K562 (cell line): ENCODE data around the gene VIT. TPM values are rescaled to one million over a fixed set of nuclear protein-coding genes. Genes with fewer than 3 reads are reported as not detected.

Experiments
- ATAC-seq: fragments of 200-7000 bp; cut with Tn5 transposase; 3 replicates; pipeline ENCODE4 v1.9.1; 2020; ENCODE audit warnings: moderate library complexity
- BruUV-seq: library from RNA; stranded (reverse); fragments of 400-500 nt; replicated peaks from 2 replicates; lab custom pipeline; 2021; lab: Mats Ljungman, UMichigan
- CTCF ChIA-PET: fragments of 300-600 bp; formaldehyde crosslinking; extraction: SDS; loops from one replicate; lab custom pipeline; 2021; ENCODE audit warnings: low intra/inter-chr PET ratio; lab: Yijun Ruan, JAX
- POLR2A ChIA-PET: fragments of 300-600, 350-650 bp; sonication (Branson Sonifier 250); formaldehyde crosslinking; extraction: SDS; loops from one replicate; lab custom pipeline; 2021; ENCODE audit warnings: antibody characterized with exemption, inconsistent platforms; lab: Yijun Ruan, JAX
- DNase-seq, 4 experiments: peaks; one replicate each; pipeline versions ENCODE4 v3.0.0 to v3.0.0-alpha.2; 2011 to 2018; ENCODE audit warnings: low spot score in 3 of 4, mixed read lengths in 3 of 4; ENCODE audit errors: extremely low read depth in 1 of 4
- FAIRE-seq: peaks from 2 replicates; lab custom pipeline; 2011; peaks lifted over from hg19 to GRCh38; lab: Jason Lieb, UNC
- H2AFZ ChIP-seq: 2 replicates; pipeline ENCODE4 v1.6.0; 2011; ENCODE audit warnings: low read depth, low read length, control low read depth, inconsistent platforms
- H3K27ac ChIP-seq: fragments of 200-600 bp; 3 replicates; pipeline ENCODE4 v1.8.0; 2011; ENCODE audit warnings: low read depth, mild to moderate bottlenecking, control low read depth, inconsistent platforms, low read length, moderate library complexity, mixed read lengths; ENCODE audit errors: extremely low read depth
- H3K27me3 ChIP-seq, 2 experiments: fragments of 300-600 bp in 1 of 2; 2 replicates in 1 of 2; 3 replicates in 1 of 2; pipeline versions ENCODE4 v1.6.0 to v1.8.0; 2011; ENCODE audit warnings: inconsistent platforms in 2 of 2, low read length in 2 of 2, mild to moderate bottlenecking in 1 of 2, mixed read lengths in 1 of 2, moderate library complexity in 1 of 2; ENCODE audit not compliant: control insufficient read depth in 2 of 2, insufficient read depth in 2 of 2
- H3K36me3 ChIP-seq: fragments of 300-600 bp; 3 replicates; pipeline ENCODE4 v1.8.0; 2011; ENCODE audit warnings: mild to moderate bottlenecking, low read length, inconsistent platforms; ENCODE audit not compliant: control insufficient read depth, insufficient read depth
- H3K4me1 ChIP-seq, 2 experiments: fragments of 200-600 bp in 1 of 2; replicated peaks in 1 of 2; 2 replicates in 1 of 2; 3 replicates in 1 of 2; pipeline versions ENCODE4 v1.5.1 to v1.8.0; 2011; ENCODE audit warnings: inconsistent platforms in 2 of 2, low read length in 2 of 2, mild to moderate bottlenecking in 1 of 2, mixed read lengths in 1 of 2, moderate library complexity in 1 of 2; ENCODE audit not compliant: control insufficient read depth in 2 of 2, insufficient read depth in 2 of 2
- H3K4me2 ChIP-seq: 2 replicates; pipeline ENCODE4 v1.6.1; 2011; ENCODE audit warnings: low read length, control low read depth, inconsistent platforms, mixed read lengths; ENCODE audit not compliant: insufficient read depth
- H3K4me3 ChIP-seq: fragments of 200-600 bp; sonication (generic), shearing (Covaris generic); 2 replicates; pipeline ENCODE4 v1.5.1; 2016; ENCODE audit warnings: control low read depth, inconsistent platforms
- H3K79me2 ChIP-seq: fragments of 200-600 bp; 3 replicates; pipeline ENCODE4 v1.8.0; 2011; ENCODE audit warnings: low read length, inconsistent platforms; ENCODE audit not compliant: control insufficient read depth, insufficient read depth
- H3K9ac ChIP-seq, 2 experiments: 2 replicates each; pipeline versions ENCODE4 v1.6.0 to v1.6.1; 2011; ENCODE audit warnings: low read depth in 2 of 2, low read length in 2 of 2, control low read depth in 1 of 2, inconsistent platforms in 1 of 2, mild to moderate bottlenecking in 1 of 2, mixed read lengths in 1 of 2; ENCODE audit not compliant: insufficient read depth in 1 of 2
- H3K9me1 ChIP-seq: one replicate; pipeline ENCODE4 v1.6.0; 2011; ENCODE audit warnings: inconsistent platforms, mild to moderate bottlenecking, low read length, moderate library complexity; ENCODE audit not compliant: control insufficient read depth, insufficient read depth
- H3K9me3 ChIP-seq: replicated peaks from 2 replicates; pipeline ENCODE4 v1.5.1; 2011; ENCODE audit warnings: low read depth, low read length, inconsistent platforms; ENCODE audit not compliant: control insufficient read depth, insufficient read depth
- H4K20me1 ChIP-seq: replicated peaks from 2 replicates; pipeline ENCODE4 v1.6.1; 2011; ENCODE audit warnings: low read length, inconsistent platforms, mixed read lengths; ENCODE audit not compliant: control insufficient read depth, insufficient read depth
- CREB1 ChIP-seq, 2 experiments: sonication (generic) in 1 of 2; formaldehyde crosslinking in 1 of 2; IDR thresholded peaks; 2 replicates each; pipeline versions ENCODE4 v1.6.1 to v1.8.0; 2012 to 2022; ENCODE audit warnings: inconsistent platforms in 1 of 2, mild to moderate bottlenecking in 1 of 2, missing genetic modification reagents in 1 of 2, moderate library complexity in 1 of 2
- ETS1 ChIP-seq: conservative IDR thresholded peaks from 2 replicates; pipeline ENCODE4 v1.6.1; 2011; ENCODE audit warnings: low read depth, mild to moderate bottlenecking, low read length; ENCODE audit not compliant: control insufficient read depth
- POLR2AphosphoS5 ChIP-seq: IDR thresholded peaks from 2 replicates; pipeline ENCODE4 v1.6.1; 2011; ENCODE audit warnings: mild to moderate bottlenecking, low read depth, low read length, moderate library complexity; ENCODE audit not compliant: control insufficient read depth, insufficient read depth
- SIN3A ChIP-seq, 2 experiments: fragments of 150-350 bp in 1 of 2; IDR thresholded peaks; 2 replicates each; pipeline ENCODE4 v1.6.1; 2011 to 2016; ENCODE audit warnings: borderline replicate concordance in 2 of 2, low read depth in 2 of 2, low read length in 2 of 2, mild to moderate bottlenecking in 2 of 2, moderate library complexity in 2 of 2; ENCODE audit not compliant: control insufficient read depth in 1 of 2
- SPI1 ChIP-seq: IDR thresholded peaks from 2 replicates; pipeline ENCODE4 v1.6.1; 2011; ENCODE audit warnings: low read depth, low read length, control low read depth, borderline replicate concordance
- WGBS: fragments of 100-300 bp; shearing (Covaris generic); methylation state at CpG from one replicate; pipeline ENCODE4 v1.1.6; 2016; ENCODE audit warnings: low coverage, mixed read lengths; ENCODE audit not compliant: insufficient coverage; ENCODE audit errors: missing lambda C conversion rate; 5-methylcytosine and 5-hydroxymethylcytosine counted together
- in situ Hi-C: fragments of 300-500 bp; cut with MboI; formaldehyde crosslinking; loops from 4 replicates; pipeline ENCODE4 v1.15.0; 2018; ENCODE audit warnings: inconsistent platforms, mixed read lengths
- intact Hi-C: fragments of 100-400 bp; cut with micrococcal nuclease; formaldehyde crosslinking; loops from 2 replicates; pipeline ENCODE4 v1.14.2; 2022
- polyA plus RNA-seq, 8 experiments: library from polyadenylated mRNA; depleted of rRNA in 4 of 8; stranded (reverse) in 5 of 8; unstranded in 3 of 8; fragments of >200 nt; fragmentation: Nextera tagmentation in 2 of 8; fragmentation: Illumina TruSeq in 1 of 8; extraction: Ambion mirVana in 2 of 8; extraction: Trizol in 1 of 8; gene quantifications; 2 replicates each; pipeline versions ENCODE4 v1.2.1 to v1.2.3, GENCODE V29; 2011 to 2014; ENCODE audit warnings: inconsistent platforms in 1 of 8, missing spikeins in 1 of 8
- total RNA-seq, 7 experiments: library from RNA; depleted of rRNA in 6 of 7; stranded (reverse); fragments of >200 nt in 6 of 7; fragmentation: Illumina TruSeq in 2 of 7; extraction: Trizol in 2 of 7; gene quantifications; 2 replicates each; pipeline versions ENCODE4 v1.2.1 to v1.2.3, GENCODE V29; 2011 to 2021; ENCODE audit warnings: low replicate concordance in 1 of 7

Gene VIT
- total and polyA plus RNA-seq, 9 of the 15 experiments (the other 6 are each of a cell fraction or from before 2014, with no cell fraction given) = not detected

DNA sequence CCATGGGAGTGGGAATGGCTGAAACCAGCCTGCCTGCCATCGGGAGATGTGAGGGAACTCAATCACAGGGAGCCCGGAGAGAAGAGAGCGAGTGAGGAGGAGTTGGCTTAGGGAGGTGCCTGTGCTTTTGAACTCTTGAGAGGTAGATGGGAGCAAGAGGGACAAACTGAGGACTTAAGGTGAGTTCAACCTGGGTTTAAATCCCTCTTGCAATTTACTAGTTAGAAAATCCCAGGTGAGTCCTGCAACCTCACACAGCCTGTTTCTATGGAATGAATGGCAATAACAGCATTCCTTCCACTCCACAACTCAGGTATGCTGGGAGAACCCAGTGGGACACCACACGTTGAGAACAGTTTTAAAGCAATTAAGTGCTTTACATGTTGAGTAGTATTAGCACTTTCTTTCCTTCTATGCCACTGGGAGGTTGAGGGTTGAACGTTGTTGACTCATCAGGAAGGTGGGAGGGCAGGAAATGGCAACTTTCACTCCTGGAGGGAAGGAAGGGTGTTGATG, 57.3 kb downstream of the VIT start:
- Histone ChIP-seq H2AFZ (no peak overlapping the region), H3K27me3 (peaks cover 12 to 13% of the 10 kb centered on the region in 2 experiments; a peak in 3 of 5 replicates), H3K9me3 (no peaks in the 10 kb centered on the region), H3K4me2 (no peak overlapping the region), H3K36me3 (no peaks in the 10 kb centered on the region), H3K4me3 (no peak overlapping the region), H3K4me1 (no peaks in the 10 kb centered on the region), H3K9ac (no peak overlapping the region), H3K9me1 (no peaks in the 10 kb centered on the region), H3K27ac (no peak overlapping the region), H3K79me2 (no peaks in the 10 kb centered on the region), H4K20me1 (no peaks in the 10 kb centered on the region)
- ChIA-PET CTCF (no interaction called here), POLR2A (no interaction called here)
- FAIRE-seq (no peak), ATAC-seq (no peak), DNase-seq (no peak)
- TF ChIP-seq SPI1 (no peak), ETS1 (no peak), CREB1 (IDR thresholded peaks at IDR 0.05) (no peak), CREB1 (CRISPR knock-in tag; IDR thresholded peaks at IDR 0.05) (no peak), POLR2AphosphoS5 (no peak), SIN3A (IDR thresholded peaks at IDR 0.05; ENCODE audit: borderline replicate concordance in 2 of 2, control insufficient read depth in 1 of 2, low read depth in 2 of 2, low read length in 2 of 2) (no peak)
- in situ Hi-C loops (no loop called here), intact Hi-C loops (no loop called here)
- WGBS = 0% methylated on average over 5 of the region's 5 CpGs
- no TSS peak for BruUV-seq
